Measurements from ENCODE around the gene ABHD13.

Gene ABHD13

GRCh38 chr13:108272333-108272732, 54.1 kb downstream of the ABHD13 start:
- no peak overlapping the region for H3K4me3 ChIP-seq (ENCODE audit: low read depth, low read length)
- no peak for TF ChIP-seq CTCF (IDR thresholded peaks at IDR 0.05; ENCODE audit: borderline replicate concordance, insufficient read depth, low read depth, low read length)

GRCh38 chr13:108273429-108274118, 55.4 kb downstream of the ABHD13 start:
- TF ChIP-seq CTCF (IDR thresholded peaks at IDR 0.05; ENCODE audit: borderline replicate concordance, insufficient read depth, low read depth, low read length) = no peak
- H3K4me3 ChIP-seq (ENCODE audit: low read depth, low read length) = no peak overlapping the region

GRCh38 chr13:108274718-108275117, 56.5 kb downstream of the ABHD13 start:
- TF ChIP-seq CTCF (IDR thresholded peaks at IDR 0.05; ENCODE audit: borderline replicate concordance, insufficient read depth, low read depth, low read length) = no peak
- H3K4me3 ChIP-seq (ENCODE audit: low read depth, low read length) = no peak overlapping the region

- TF ChIP-seq CTCF (IDR thresholded peaks at IDR 0.05; ENCODE audit: borderline replicate concordance, insufficient read depth, low read depth, low read length) = no peak
- H3K4me3 ChIP-seq (ENCODE audit: low read depth, low read length) = no peak overlapping the region
Observed at GRCh38 chr13:108276060-108276459, 57.9 kb downstream of the ABHD13 start.

GRCh38 chr13:108278466-108278865, 60.3 kb downstream of the ABHD13 start:
- TF ChIP-seq CTCF (IDR thresholded peaks at IDR 0.05; ENCODE audit: borderline replicate concordance, insufficient read depth, low read depth, low read length) = no peak
- H3K4me3 ChIP-seq (ENCODE audit: low read depth, low read length) = no peak overlapping the region

GRCh38 chr13:108281901-108282300, 63.7 kb downstream of the ABHD13 start:
- no peak overlapping the region for H3K4me3 ChIP-seq (ENCODE audit: low read depth, low read length)
- no peak for TF ChIP-seq CTCF (IDR thresholded peaks at IDR 0.05; ENCODE audit: borderline replicate concordance, insufficient read depth, low read depth, low read length)

- no peak for TF ChIP-seq CTCF (IDR thresholded peaks at IDR 0.05; ENCODE audit: borderline replicate concordance, insufficient read depth, low read depth, low read length)
- no peak overlapping the region for H3K4me3 ChIP-seq (ENCODE audit: low read depth, low read length)
Observed at GRCh38 chr13:108283110-108283509, 64.9 kb downstream of the ABHD13 start.
